OCI-M1 (cell line): ENCODE measurements around the gene NOXA1.
"Not testable (repeated sequence)": the region's sequence is repeated elsewhere in the genome, so short reads cannot be mapped to it uniquely, and the experiment has no call there.

Source experiments
- DNase-seq: peaks from one replicate; lab custom pipeline; 2025; lab: John Stamatoyannopoulos, UW

Gene NOXA1

DNA sequence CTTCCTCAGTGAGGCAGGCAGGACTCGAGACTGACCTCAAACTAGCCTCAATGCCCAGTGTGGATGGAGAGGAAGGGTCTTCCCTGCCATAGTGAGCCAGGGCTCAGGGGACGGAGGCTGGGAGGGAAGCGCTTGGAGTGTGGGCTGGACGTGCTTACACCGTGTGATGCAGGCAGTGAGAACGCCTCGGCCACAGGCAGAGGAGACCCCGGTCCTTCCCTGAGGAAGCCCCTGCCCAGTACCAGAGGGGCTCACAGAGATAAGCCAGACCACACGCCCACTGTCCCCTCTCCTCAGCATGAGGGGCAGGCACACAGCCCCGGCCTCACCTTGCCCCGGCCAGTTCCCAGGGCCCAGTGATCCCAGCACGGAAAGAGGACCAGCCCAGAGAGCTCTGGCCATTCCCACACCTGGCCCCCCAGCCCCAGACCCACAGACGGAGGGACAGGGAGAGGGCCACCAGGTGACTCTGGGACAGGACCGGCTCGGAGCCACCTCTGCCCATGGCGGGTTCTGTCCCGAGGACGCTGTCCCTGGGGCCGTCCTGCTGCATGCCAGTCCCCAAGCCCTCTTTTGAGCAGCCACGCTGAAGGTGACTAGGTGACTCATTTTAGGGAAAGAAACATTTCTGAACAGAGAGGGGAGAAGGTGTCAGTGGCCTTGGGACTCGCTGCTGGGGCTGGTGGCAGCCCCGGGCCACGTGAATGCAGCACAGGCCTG, 42.0 kb downstream of the NOXA1 start:
- no peak for DNase-seq

DNA sequence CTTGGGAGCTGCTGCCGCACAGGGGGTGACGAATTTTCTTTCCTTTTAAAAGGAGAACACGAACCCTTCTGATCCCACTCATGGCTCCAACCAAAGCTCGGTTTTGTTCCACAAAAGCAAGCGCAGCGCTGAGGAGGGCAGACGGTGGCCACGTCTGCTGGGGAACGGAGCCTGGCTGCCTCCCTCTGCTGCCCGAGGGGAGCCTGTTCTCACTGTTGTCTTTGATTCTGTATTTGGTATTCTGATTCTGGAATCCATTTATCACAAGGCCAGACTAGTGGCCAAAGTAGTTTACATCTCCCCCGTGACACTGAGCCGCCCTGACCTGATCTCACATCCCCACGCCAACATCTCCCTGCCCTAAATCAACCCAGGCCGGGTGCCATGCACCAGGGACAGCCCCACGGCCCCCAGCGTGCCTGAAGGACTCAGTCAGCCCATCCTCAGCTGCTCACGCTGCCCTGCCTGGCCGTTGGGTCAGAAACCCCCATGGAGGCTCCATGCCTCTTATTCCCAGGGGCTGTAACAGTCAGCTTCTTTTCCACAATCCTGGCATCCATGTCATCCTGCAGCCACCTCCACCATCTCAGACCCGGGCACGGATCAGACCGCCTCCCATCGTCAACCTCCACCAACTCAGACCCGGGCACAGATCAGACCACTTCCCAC, 42.7 kb downstream of the NOXA1 start:
- DNase-seq, result no peak

DNA sequence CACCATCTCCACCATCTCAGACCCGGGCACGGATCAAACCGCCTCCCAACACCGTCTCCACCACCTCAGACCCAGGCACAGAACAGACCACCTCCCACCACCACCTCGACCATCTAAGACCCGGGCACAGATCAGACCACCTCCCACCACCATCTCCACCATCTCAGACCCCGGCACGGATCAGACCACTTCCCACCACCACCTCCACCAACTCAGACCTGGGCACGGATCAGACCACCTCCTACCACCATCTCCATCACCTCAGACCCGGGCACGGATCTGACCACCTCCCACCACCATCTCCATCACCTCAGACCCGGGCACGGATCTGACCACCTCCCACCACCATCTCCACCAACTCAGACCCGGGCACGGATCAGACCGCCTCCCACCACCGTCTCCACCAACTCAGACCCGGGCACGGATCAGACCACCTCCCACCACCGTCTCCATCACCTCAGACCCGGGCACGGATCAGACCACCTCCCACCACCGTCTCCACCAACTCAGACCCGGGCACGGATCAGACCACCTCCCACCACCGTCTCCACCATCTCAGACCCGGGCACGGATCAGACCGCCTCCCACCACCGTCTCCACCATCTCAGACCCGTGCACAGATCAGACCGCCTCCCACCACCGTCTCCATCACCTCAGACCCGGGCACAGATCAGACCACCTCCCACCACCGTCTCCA, 43.3 kb downstream of the NOXA1 start:
- DNase-seq, result not testable (repeated sequence)

DNA sequence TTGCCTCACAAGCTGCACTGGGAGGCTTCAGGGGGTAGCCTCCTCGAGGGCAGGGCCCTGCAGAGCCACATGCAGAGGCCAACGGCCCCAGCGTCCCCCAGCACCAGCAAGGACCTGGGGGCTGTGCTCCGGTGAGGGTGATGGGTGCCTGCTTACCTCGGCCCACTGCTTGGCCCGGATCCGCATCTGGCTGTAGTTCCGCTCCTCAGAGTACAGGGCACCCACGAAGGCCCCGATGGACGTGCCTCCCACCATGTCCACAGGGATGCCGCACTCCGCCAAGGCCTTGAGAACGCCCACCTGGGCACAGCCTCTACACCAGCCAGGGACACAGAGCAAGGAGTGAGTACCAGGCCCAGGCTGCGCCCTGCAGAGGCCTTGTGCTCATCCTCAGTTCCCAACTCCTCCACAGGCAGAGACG, 44.0 kb downstream of the NOXA1 start:
- DNase-seq, result no peak

- no peak for DNase-seq
Measured at GRCh38 chr9:137467896-137468295, 44.7 kb downstream of the NOXA1 start.

GRCh38 chr9:137470785-137471184, 47.6 kb downstream of the NOXA1 start:
- no peak for DNase-seq

- DNase-seq, result no peak
Measured at GRCh38 chr9:137474271-137474670, 51.1 kb downstream of the NOXA1 start.

- no peak for DNase-seq
Measured at GRCh38 chr9:137475666-137476065, 52.5 kb downstream of the NOXA1 start.

DNA sequence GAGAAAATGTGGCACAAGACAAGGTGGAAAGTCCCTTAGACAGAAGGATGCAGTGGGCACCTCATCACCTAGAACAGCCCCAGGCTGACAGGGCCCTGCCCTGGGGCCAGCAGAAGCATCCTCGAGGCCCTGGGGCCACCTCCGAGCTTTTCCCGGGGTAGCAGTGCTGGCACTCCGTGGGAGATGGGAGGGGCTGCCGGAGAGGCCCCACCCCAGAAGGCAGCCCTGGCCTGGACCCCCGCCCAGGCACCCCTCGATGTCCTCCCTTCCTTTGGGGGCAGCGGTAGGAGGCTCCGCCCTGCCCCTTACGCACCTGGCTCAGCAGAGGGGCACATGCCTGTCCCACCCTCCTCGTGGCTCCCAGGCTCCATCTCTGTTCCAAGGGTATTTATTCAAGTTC, 53.7 kb downstream of the NOXA1 start:
- DNase-seq, result no peak

DNA sequence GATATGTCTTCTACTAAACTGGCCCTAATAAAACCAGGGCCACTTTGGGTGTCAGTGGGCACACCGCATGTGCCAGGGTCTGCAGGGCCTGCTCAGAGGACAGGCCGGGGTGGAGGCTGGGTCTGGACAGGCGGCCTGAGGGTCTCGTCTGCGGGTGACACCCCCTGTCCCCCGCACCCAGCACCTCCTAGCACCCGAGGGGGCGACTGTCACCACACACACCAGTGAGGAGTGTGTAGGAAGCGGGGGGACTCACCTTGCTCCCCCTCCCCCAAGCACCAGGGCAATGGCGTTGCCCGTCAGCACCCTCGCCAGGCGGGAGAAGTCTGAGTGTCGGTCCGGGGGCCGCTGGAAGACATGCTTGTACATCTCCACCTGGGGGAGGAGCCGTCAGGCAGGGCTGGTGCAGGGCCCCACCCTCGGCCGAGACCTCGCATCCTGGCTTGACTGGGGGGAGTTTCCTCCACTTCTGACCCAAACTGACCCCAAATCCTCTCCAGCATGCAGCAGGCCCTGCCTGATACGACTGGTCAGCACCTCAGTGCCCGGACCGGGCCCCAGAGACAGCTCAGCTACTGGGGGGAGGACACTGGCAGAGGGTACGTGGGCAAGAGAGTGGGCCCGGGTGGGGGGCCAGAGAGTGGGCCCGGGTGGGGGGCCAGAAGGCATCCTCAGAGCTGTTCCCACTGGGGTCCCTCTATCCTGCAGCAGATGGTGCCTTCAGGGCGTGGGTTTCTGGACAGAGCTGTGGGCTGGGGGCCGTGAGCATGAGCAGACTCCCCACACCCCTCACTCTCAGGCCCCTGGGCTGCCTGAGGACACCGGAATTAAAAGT, 54.8 kb downstream of the NOXA1 start:
- no peak for DNase-seq

DNA sequence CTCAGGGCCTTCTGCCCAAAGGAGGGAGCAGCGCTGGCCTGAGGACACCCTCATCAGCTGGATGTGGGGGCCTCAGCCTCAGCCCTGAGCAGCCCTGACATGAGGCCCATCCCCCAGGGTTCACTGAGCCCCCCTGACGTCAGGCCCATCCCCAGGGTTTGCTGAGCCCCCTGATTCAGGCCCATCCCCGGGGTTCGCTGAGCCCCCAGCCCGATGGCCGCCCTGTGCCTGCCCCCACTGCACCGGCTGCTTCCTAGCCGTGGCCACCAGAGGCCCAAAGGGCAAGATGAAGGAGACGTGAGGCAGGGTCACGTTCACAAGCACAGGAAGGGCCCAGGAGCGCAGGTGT, 55.4 kb downstream of the NOXA1 start:
- DNase-seq, result no peak

GRCh38 chr9:137478962-137479861, 56.0 kb downstream of the NOXA1 start:
- DNase-seq, result no peak

DNA sequence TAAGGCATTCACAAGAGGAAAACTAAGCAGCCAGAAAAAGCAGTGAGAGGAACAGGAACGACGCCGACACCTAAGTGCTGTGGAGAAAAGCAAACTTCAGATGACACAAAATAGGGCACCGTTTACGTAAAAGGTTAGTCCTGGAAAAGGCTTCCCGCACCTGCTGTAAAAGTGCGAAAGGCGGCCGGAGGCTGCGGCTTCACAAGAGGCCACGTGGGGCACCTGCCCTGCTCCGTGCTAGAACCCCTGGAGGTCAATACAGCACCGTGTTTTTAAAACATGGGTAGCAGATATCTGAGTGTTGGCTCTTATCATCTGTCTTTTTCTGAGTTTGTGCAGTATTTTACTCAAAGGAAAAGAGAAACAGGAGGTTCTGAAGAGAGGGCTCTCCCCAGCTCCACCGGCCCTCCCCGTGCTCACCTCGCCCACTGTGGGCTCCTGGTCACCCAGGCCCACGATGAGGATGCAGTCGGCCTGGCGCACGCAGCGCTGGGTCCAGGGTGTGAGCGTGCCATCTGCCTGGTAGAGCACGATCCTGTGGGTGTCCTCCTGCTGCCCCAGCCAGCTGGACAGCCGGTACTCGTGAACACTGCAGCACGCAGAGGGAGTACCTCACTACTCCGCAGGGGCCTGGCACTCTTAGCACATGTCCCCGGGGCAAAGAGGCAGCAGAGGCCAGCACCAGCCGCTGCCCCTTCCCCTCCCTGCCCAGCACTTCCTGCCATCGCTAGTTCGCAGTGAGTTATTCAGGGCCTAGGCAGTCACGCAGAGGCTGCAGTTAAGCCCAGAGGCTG, 56.9 kb downstream of the NOXA1 start:
- DNase-seq, result no peak

DNA sequence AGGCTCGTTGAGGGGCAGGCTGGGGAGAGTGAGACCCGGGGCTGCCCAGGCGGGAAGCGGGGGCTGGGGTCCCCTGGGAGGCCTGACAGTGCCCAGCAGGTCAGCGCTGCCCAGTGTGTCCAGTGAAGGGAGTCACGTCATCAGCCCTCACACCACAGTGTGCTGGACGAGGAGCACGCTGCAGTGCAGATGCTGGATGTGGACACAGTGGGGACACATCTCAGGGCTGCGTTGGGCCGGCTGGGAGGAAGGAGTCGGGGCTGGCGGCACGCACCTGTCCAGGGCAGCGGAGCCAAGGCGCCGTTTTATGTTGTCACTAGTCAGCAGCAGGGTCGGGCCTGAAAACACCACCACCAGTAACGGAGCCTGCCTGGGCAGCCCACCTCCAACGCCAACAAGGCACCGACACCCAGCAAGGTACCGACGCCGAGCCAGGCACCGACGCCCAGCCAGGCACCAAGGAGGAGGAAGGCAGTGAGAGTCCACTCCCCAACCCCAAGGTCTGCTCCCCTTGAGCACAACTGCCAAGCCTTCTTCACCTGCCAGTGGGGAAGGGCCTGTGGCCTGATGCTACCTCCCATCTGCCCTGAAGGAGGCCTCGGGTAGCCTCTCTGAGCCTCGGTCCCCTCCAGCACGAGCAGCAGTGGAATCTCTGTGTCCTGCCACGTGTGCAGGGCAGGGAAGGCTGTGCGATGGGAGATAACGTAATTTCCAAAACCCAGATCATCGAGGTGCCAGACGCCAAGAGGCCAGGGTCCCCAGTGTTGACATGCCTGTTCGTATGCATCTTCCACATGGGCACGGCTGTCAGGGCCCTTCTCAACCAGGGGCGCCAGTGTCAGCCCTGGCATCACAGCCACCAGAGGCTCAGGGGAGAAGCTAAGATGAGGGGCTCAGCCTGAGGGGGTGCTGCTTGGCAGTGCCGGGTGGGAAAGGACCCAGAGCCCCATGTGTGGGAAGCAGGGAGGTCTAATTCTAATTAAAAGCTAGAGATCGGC, 57.8 kb downstream of the NOXA1 start:
- DNase-seq, result no peak

- peak; percentile 89 for DNase-seq
Measured at GRCh38 chr9:137482094-137482781, 59.0 kb downstream of the NOXA1 start.
